NCI-H1417 (cell line): ENCODE data around the gene CRPPA.
"Not testable (repeated sequence)": the region's sequence is repeated elsewhere in the genome, so short reads cannot be mapped to it uniquely, and the experiment has no call there.

ENCODE experiments used
- DNase-seq, 3 experiments: peaks; one replicate each; lab custom pipeline; 2025; lab: John Stamatoyannopoulos, UW

CRPPA gene

GRCh38 chr7:16397501-16398145 is 23.7 kb downstream of the CRPPA start:
- no peak for DNase-seq

DNA sequence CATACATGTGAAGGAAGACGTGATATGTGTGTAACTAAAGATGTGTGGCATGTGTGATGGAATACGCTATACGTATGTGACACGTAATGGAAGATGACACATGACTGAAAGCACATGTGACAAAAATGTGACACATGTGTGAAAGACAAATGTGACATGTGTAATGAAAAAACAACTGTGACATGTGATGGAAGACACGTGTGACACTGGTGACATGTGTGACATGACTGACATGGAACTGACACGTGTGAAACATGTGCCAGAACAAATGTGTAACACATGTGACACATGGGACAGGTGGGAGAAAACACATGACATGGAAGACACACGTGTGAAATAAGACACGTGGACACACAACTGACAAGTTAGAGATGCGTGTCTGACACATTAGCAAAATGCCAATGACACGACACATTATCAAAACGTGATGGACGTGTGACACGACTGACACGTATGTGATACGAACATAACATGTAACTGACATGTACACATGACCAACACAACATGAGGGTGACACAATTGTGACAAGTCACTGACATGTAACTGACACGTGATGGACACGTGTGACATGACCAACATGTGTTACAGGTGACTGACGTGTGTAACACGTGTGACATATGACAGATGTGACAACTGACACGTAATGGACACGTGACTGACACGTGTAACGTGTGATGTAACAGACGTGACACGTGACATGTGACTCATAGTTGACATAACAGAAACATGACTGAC is 24.4 kb downstream of the CRPPA start:
- DNase-seq = no peak

DNA sequence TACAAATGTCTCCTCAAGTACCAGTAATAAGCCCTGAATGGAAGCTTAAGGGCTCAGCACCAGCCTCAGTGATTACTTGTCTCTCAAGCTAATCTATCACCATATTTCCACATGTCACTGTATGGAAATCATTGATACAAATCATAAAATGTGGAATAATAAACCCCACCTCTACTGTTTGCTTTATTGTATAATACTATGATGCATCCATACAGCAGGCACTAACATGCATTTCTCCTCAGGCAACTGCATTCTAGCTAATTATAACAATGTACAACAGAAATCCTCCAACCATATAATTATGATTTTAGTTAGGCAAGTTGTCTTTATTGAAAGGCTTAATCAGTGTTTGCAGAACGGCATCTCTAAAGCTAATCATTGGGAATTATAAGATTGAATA is 26.2 kb downstream of the CRPPA start:
- peak in 2 of 3 experiments; percentile 51 to 86 for DNase-seq

GRCh38 chr7:16393862-16394422 is 27.4 kb downstream of the CRPPA start:
- no peak for DNase-seq

DNA sequence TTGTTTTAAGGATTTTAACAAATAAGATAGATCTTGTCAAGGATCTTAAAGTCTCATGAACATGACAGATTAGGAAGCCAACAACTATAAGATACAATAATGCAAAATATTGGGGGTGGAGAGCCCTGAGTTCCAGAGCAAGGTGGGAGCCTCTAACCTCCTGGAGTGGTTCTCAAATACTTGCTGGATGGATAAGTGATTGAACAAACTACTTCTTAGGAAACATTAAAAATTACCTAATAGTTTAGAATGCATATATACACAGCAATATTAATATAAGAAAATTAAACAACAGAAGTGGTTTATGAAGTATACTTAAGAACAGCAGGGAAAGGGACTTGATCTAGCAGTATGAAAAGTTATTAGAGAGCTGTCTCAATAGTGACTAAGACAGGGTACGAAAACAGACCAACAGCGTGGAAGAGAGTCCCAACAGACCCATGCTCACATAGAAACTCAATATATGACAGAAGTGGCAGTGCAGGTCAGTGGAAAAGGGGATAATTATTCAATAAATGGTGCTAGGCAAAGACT is 28.3 kb downstream of the CRPPA start:
- DNase-seq = no peak

- not testable (repeated sequence) for DNase-seq
Observed at GRCh38 chr7:16383786-16384185, 37.6 kb downstream of the CRPPA start.

GRCh38 chr7:16383103-16383502 is 38.2 kb downstream of the CRPPA start:
- not testable (repeated sequence) for DNase-seq
